ENCODE measurements around the gene KCNJ3.
A peak's percentile ranks its signal among the peaks of the same experiment; 100 is the strongest.

The KCNJ3 gene

GRCh38 chr2:154837035-154837434 lies 138.5 kb downstream of the KCNJ3 start:
- Histone ChIP-seq H3K14ac (ENCODE audit: low read length) (no peak overlapping the region), H3K9me3 (replicated peaks in 1 of 2; ENCODE audit: control insufficient read depth in 2 of 2, insufficient read depth in 1 of 2, low read depth in 1 of 2, low read length in 2 of 2) (no peaks in the 10 kb centered on the region), H3K27me3 (ENCODE audit: control insufficient read depth in 3 of 3, insufficient read depth in 3 of 3, low read depth in 1 of 3, low read length in 3 of 3) (no peaks in the 10 kb centered on the region), H3K9ac (ENCODE audit: low read depth, low read length, poor library complexity) (no peak overlapping the region), H3K4me1 (ENCODE audit: control insufficient read depth in 2 of 2, insufficient read depth in 1 of 2, low read depth in 1 of 2, low read length in 2 of 2) (no peaks in the 10 kb centered on the region), H3K79me1 (ENCODE audit: low read depth, low read length) (no peaks in the 10 kb centered on the region), H3K4me2 (ENCODE audit: insufficient read depth, low read length, poor library complexity, severe bottlenecking) (no peak overlapping the region), H4K8ac (ENCODE audit: low read depth, low read length) (no peak overlapping the region), H3K36me3 (replicated peaks in 1 of 2; ENCODE audit: control insufficient read depth in 2 of 2, insufficient read depth in 2 of 2, low read length in 2 of 2) (no peaks in the 10 kb centered on the region), H3K4me3 (ENCODE audit: low read length in 2 of 2) (no peak overlapping the region), H2BK12ac (ENCODE audit: low read length) (no peak overlapping the region), H2AFZ (ENCODE audit: low read length) (no peak overlapping the region), H2BK5ac (ENCODE audit: low read length) (no peak overlapping the region), H2AK5ac (ENCODE audit: low read depth, low read length) (no peak overlapping the region), H3K23ac (ENCODE audit: low read depth, low read length, poor library complexity) (no peak overlapping the region), H3K27ac (replicated peaks; ENCODE audit: low read length) (no peak overlapping the region), H3K4ac (ENCODE audit: low read length) (no peak overlapping the region), H3K18ac (ENCODE audit: low read length) (no peak overlapping the region), H2BK15ac (ENCODE audit: low read length) (no peak overlapping the region), H2BK120ac (ENCODE audit: low read depth, low read length) (no peak overlapping the region), H4K91ac (ENCODE audit: low read depth, low read length, poor library complexity) (no peak overlapping the region)
- WGBS, 2 donors (ENCODE audit: extremely low coverage in 2 of 2, insufficient read length in 2 of 2, insufficient replicate concordance in 1 of 2) = no CpG with 5 or more reads among the region's 2 CpGs
- no peak for DNase-seq (ENCODE audit: low spot score)

GRCh38 chr2:154844513-154844912 lies 146.0 kb downstream of the KCNJ3 start:
- WGBS, 2 donors (ENCODE audit: extremely low coverage in 2 of 2, insufficient read length in 2 of 2, insufficient replicate concordance in 1 of 2) = no CpG with 5 or more reads among the region's 7 CpGs
- DNase-seq (ENCODE audit: low spot score) = no peak

DNA sequence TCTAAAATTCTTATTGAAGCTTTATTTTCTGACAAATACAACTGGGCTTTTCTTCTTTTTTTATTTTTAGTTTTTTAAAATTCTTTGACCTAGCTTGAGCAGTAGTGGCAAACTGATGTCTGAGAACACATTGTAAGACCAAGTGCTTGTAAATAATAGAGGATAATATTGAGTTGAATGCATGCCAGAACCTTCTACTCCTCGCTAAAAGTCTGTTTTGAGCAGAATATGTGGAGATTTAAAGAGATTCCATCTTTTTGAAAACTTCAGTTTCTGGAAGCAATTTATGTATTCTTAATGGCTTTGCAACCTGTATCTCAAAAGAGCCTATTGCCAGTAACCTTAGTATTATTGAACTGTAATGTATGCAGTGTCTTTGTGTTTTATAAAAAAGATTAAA lies 148.3 kb downstream of the KCNJ3 start:
- no peak overlapping the region for H3K27ac ChIP-seq (replicated peaks; ENCODE audit: low read length)
- H2AK5ac ChIP-seq (ENCODE audit: low read depth, low read length) = no peak overlapping the region
- H3K14ac ChIP-seq (ENCODE audit: low read length) = no peak overlapping the region
- no peak overlapping the region for H2BK15ac ChIP-seq (ENCODE audit: low read length)
- no peak overlapping the region for H2BK12ac ChIP-seq (ENCODE audit: low read length)
- H3K4me3 ChIP-seq (ENCODE audit: low read length in 2 of 2) = no peak overlapping the region
- H3K9ac ChIP-seq (ENCODE audit: low read depth, low read length, poor library complexity) = no peak overlapping the region
- no peaks in the 10 kb centered on the region for H3K4me1 ChIP-seq (ENCODE audit: control insufficient read depth in 2 of 2, insufficient read depth in 1 of 2, low read depth in 1 of 2, low read length in 2 of 2)
- H3K4me2 ChIP-seq (ENCODE audit: insufficient read depth, low read length, poor library complexity, severe bottlenecking) = no peak overlapping the region
- no peak overlapping the region for H4K8ac ChIP-seq (ENCODE audit: low read depth, low read length)
- no peaks in the 10 kb centered on the region for H3K9me3 ChIP-seq (replicated peaks in 1 of 2; ENCODE audit: control insufficient read depth in 2 of 2, insufficient read depth in 1 of 2, low read depth in 1 of 2, low read length in 2 of 2)
- no peaks in the 10 kb centered on the region for H3K79me1 ChIP-seq (ENCODE audit: low read depth, low read length)
- no peak overlapping the region for H4K91ac ChIP-seq (ENCODE audit: low read depth, low read length, poor library complexity)
- H2BK5ac ChIP-seq (ENCODE audit: low read length) = no peak overlapping the region
- WGBS, 2 donors (ENCODE audit: extremely low coverage in 2 of 2, insufficient read length in 2 of 2, insufficient replicate concordance in 1 of 2) = no CpG with 5 or more reads among the region's 1 CpG
- H2BK120ac ChIP-seq (ENCODE audit: low read depth, low read length) = no peak overlapping the region
- no peaks in the 10 kb centered on the region for H3K36me3 ChIP-seq (replicated peaks in 1 of 2; ENCODE audit: control insufficient read depth in 2 of 2, insufficient read depth in 2 of 2, low read length in 2 of 2)
- no peak overlapping the region for H2AFZ ChIP-seq (ENCODE audit: low read length)
- no peaks in the 10 kb centered on the region for H3K27me3 ChIP-seq (ENCODE audit: control insufficient read depth in 3 of 3, insufficient read depth in 3 of 3, low read depth in 1 of 3, low read length in 3 of 3)
- DNase-seq (ENCODE audit: low spot score) = no peak
- H3K4ac ChIP-seq (ENCODE audit: low read length) = no peak overlapping the region
- no peak overlapping the region for H3K23ac ChIP-seq (ENCODE audit: low read depth, low read length, poor library complexity)
- H3K18ac ChIP-seq (ENCODE audit: low read length) = no peak overlapping the region

More at GRCh38 chr2:154844513-154844912, 146.0 kb downstream of the KCNJ3 start:
- H3K4me3 ChIP-seq (ENCODE audit: low read length in 2 of 2) = no peak overlapping the region
- no peak overlapping the region for H3K23ac ChIP-seq (ENCODE audit: low read depth, low read length, poor library complexity)
- H3K4me2 ChIP-seq (ENCODE audit: insufficient read depth, low read length, poor library complexity, severe bottlenecking) = no peak overlapping the region
- H4K91ac ChIP-seq (ENCODE audit: low read depth, low read length, poor library complexity) = no peak overlapping the region
- H3K9ac ChIP-seq (ENCODE audit: low read depth, low read length, poor library complexity) = no peak overlapping the region
- H2BK15ac ChIP-seq (ENCODE audit: low read length) = no peak overlapping the region
- no peaks in the 10 kb centered on the region for H3K27me3 ChIP-seq (ENCODE audit: control insufficient read depth in 3 of 3, insufficient read depth in 3 of 3, low read depth in 1 of 3, low read length in 3 of 3)
- H2BK12ac ChIP-seq (ENCODE audit: low read length) = no peak overlapping the region
- no peaks in the 10 kb centered on the region for H3K9me3 ChIP-seq (replicated peaks in 1 of 2; ENCODE audit: control insufficient read depth in 2 of 2, insufficient read depth in 1 of 2, low read depth in 1 of 2, low read length in 2 of 2)
- no peak overlapping the region for H3K14ac ChIP-seq (ENCODE audit: low read length)
- no peaks in the 10 kb centered on the region for H3K79me1 ChIP-seq (ENCODE audit: low read depth, low read length)
- no peak overlapping the region for H4K8ac ChIP-seq (ENCODE audit: low read depth, low read length)
- no peaks in the 10 kb centered on the region for H3K36me3 ChIP-seq (replicated peaks in 1 of 2; ENCODE audit: control insufficient read depth in 2 of 2, insufficient read depth in 2 of 2, low read length in 2 of 2)
- no peak overlapping the region for H3K18ac ChIP-seq (ENCODE audit: low read length)
- no peaks in the 10 kb centered on the region for H3K4me1 ChIP-seq (ENCODE audit: control insufficient read depth in 2 of 2, insufficient read depth in 1 of 2, low read depth in 1 of 2, low read length in 2 of 2)
- H2BK5ac ChIP-seq (ENCODE audit: low read length) = no peak overlapping the region
- H2AFZ ChIP-seq (ENCODE audit: low read length) = peak overlapping the region; percentile 45
- H3K27ac ChIP-seq (replicated peaks; ENCODE audit: low read length) = no peak overlapping the region
- H2AK5ac ChIP-seq (ENCODE audit: low read depth, low read length) = no peak overlapping the region
- H2BK120ac ChIP-seq (ENCODE audit: low read depth, low read length) = no peak overlapping the region
- H3K4ac ChIP-seq (ENCODE audit: low read length) = no peak overlapping the region

DNA sequence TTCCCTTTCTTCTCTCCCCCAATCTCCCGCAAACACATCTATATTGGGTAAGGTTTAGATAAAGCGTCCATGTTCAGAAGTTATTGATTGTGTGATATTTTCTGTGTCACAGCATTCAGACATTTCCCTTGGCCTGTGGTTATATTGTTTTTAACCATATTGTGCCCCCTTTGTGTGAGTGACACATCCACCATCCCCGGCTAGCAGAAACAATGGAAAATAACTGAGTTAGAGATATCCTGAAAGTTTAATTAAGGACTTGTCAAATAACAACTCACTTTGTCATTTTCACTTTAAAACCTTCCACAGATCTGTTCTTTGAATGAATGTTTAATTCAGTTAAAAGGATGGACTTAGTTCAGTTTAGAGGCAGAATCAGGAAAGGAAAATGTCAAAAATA lies 151.0 kb downstream of the KCNJ3 start:
- Histone ChIP-seq H3K18ac (ENCODE audit: low read length) (no peak overlapping the region), H2BK15ac (ENCODE audit: low read length) (no peak overlapping the region), H2BK5ac (ENCODE audit: low read length) (no peak overlapping the region), H3K27ac (replicated peaks; ENCODE audit: low read length) (no peak overlapping the region), H3K4me3 (ENCODE audit: low read length in 2 of 2) (no peak overlapping the region), H3K27me3 (ENCODE audit: control insufficient read depth in 3 of 3, insufficient read depth in 3 of 3, low read depth in 1 of 3, low read length in 3 of 3) (no peaks in the 10 kb centered on the region), H3K79me1 (ENCODE audit: low read depth, low read length) (no peaks in the 10 kb centered on the region), H4K8ac (ENCODE audit: low read depth, low read length) (no peak overlapping the region), H3K36me3 (replicated peaks in 1 of 2; ENCODE audit: control insufficient read depth in 2 of 2, insufficient read depth in 2 of 2, low read length in 2 of 2) (no peaks in the 10 kb centered on the region), H3K4me1 (ENCODE audit: control insufficient read depth in 2 of 2, insufficient read depth in 1 of 2, low read depth in 1 of 2, low read length in 2 of 2) (no peaks in the 10 kb centered on the region), H4K91ac (ENCODE audit: low read depth, low read length, poor library complexity) (no peak overlapping the region), H3K4me2 (ENCODE audit: insufficient read depth, low read length, poor library complexity, severe bottlenecking) (no peak overlapping the region), H3K14ac (ENCODE audit: low read length) (no peak overlapping the region), H2BK12ac (ENCODE audit: low read length) (no peak overlapping the region), H2BK120ac (ENCODE audit: low read depth, low read length) (no peak overlapping the region), H3K23ac (ENCODE audit: low read depth, low read length, poor library complexity) (no peak overlapping the region), H2AK5ac (ENCODE audit: low read depth, low read length) (no peak overlapping the region), H2AFZ (ENCODE audit: low read length) (no peak overlapping the region), H3K9ac (ENCODE audit: low read depth, low read length, poor library complexity) (no peak overlapping the region), H3K4ac (ENCODE audit: low read length) (no peak overlapping the region), H3K9me3 (replicated peaks in 1 of 2; ENCODE audit: control insufficient read depth in 2 of 2, insufficient read depth in 1 of 2, low read depth in 1 of 2, low read length in 2 of 2) (no peaks in the 10 kb centered on the region)
- WGBS, 2 donors (ENCODE audit: extremely low coverage in 2 of 2, insufficient read length in 2 of 2, insufficient replicate concordance in 1 of 2) = no CpG with 5 or more reads among the region's 3 CpGs
- DNase-seq (ENCODE audit: low spot score) = no peak

Measured in neuronal stem cell (in vitro differentiated cells).